Neuronal stem cell (in vitro differentiated cells): ENCODE data around the gene PIK3C2G.

Experiments
- DNase-seq: peaks from one replicate; pipeline ENCODE4 v3.0.0-alpha.2; 2013; ENCODE audit warnings: low spot score
- H2AFZ ChIP-seq: one replicate; pipeline ENCODE4 v1.6.1; 2013; ENCODE audit warnings: mild to moderate bottlenecking, low read length, inconsistent platforms
- H2AK5ac ChIP-seq: 2 replicates; pipeline ENCODE4 v1.6.1; 2013; ENCODE audit warnings: low read depth, mild to moderate bottlenecking, inconsistent platforms, low read length, moderate library complexity, mixed read lengths
- H2BK120ac ChIP-seq: 2 replicates; pipeline ENCODE4 v1.6.1; 2013; ENCODE audit warnings: low read depth, mild to moderate bottlenecking, inconsistent platforms, low read length, moderate library complexity, mixed read lengths
- H2BK12ac ChIP-seq: one replicate; pipeline ENCODE4 v1.6.1; 2013; ENCODE audit warnings: low read length, inconsistent platforms
- H2BK15ac ChIP-seq: 2 replicates; pipeline ENCODE4 v1.6.1; 2013; ENCODE audit warnings: mild to moderate bottlenecking, low read length, inconsistent platforms, mixed read lengths
- H2BK5ac ChIP-seq: one replicate; pipeline ENCODE4 v1.6.1; 2013; ENCODE audit warnings: inconsistent platforms, mild to moderate bottlenecking, low read length, moderate library complexity
- H3K14ac ChIP-seq: one replicate; pipeline ENCODE4 v1.6.1; 2013; ENCODE audit warnings: low read length, inconsistent platforms
- H3K18ac ChIP-seq: 2 replicates; pipeline ENCODE4 v1.6.1; 2013; ENCODE audit warnings: low read length, inconsistent platforms
- H3K23ac ChIP-seq: 2 replicates; pipeline ENCODE4 v1.6.1; 2013; ENCODE audit warnings: low read depth, mild to moderate bottlenecking, mixed read lengths, low read length, inconsistent platforms; ENCODE audit not compliant: poor library complexity
- H3K27ac ChIP-seq: replicated peaks from 3 replicates; pipeline ENCODE4 v1.5.1; 2013; ENCODE audit warnings: low read length, inconsistent platforms
- H3K27me3 ChIP-seq, 3 experiments: 2 replicates each; pipeline ENCODE4 v1.6.1; 2013; ENCODE audit warnings: low read length in 3 of 3, mild to moderate bottlenecking in 2 of 3, inconsistent platforms in 1 of 3, low read depth in 1 of 3, mixed read lengths in 1 of 3, moderate library complexity in 1 of 3; ENCODE audit not compliant: control insufficient read depth in 3 of 3, insufficient read depth in 3 of 3
- H3K36me3 ChIP-seq, 2 donors: replicated peaks in 1 of 2; 2 replicates each; pipeline ENCODE4 v1.6.1; 2013; ENCODE audit warnings: low read length in 2 of 2; ENCODE audit not compliant: control insufficient read depth in 2 of 2, insufficient read depth in 2 of 2
- H3K4ac ChIP-seq: 2 replicates; pipeline ENCODE4 v1.6.1; 2013; ENCODE audit warnings: inconsistent platforms, mild to moderate bottlenecking, low read length, moderate library complexity
- H3K4me1 ChIP-seq, 2 donors: 1 replicate in 1 of 2; 2 replicates in 1 of 2; pipeline ENCODE4 v1.6.1; 2013; ENCODE audit warnings: low read length in 2 of 2, low read depth in 1 of 2; ENCODE audit not compliant: control insufficient read depth in 2 of 2, insufficient read depth in 1 of 2
- H3K4me2 ChIP-seq: one replicate; pipeline ENCODE4 v1.6.1; 2013; ENCODE audit warnings: mild to moderate bottlenecking, low read length, inconsistent platforms; ENCODE audit not compliant: insufficient read depth, poor library complexity, severe bottlenecking
- H3K4me3 ChIP-seq, 2 donors: 2 replicates each; pipeline ENCODE4 v1.5.1; 2013; ENCODE audit warnings: low read length in 2 of 2, mild to moderate bottlenecking in 2 of 2, inconsistent platforms in 1 of 2, moderate library complexity in 1 of 2
- H3K79me1 ChIP-seq: one replicate; pipeline ENCODE4 v1.6.1; 2013; ENCODE audit warnings: low read depth, mild to moderate bottlenecking, inconsistent platforms, low read length, moderate library complexity
- H3K9ac ChIP-seq: one replicate; pipeline ENCODE4 v1.6.1; 2013; ENCODE audit warnings: mild to moderate bottlenecking, low read depth, low read length, inconsistent platforms; ENCODE audit not compliant: poor library complexity
- H3K9me3 ChIP-seq, 2 donors: replicated peaks in 1 of 2; 2 replicates each; pipeline versions ENCODE3 to v1.6.1; 2013; ENCODE audit warnings: low read length in 2 of 2, mild to moderate bottlenecking in 2 of 2, inconsistent platforms in 1 of 2, low read depth in 1 of 2, mixed read lengths in 1 of 2, moderate library complexity in 1 of 2; ENCODE audit not compliant: control insufficient read depth in 2 of 2, insufficient read depth in 1 of 2
- H4K8ac ChIP-seq: one replicate; pipeline ENCODE4 v1.6.1; 2013; ENCODE audit warnings: low read depth, mild to moderate bottlenecking, inconsistent platforms, low read length, moderate library complexity
- H4K91ac ChIP-seq: one replicate; pipeline ENCODE4 v1.6.1; 2013; ENCODE audit warnings: low read length, low read depth, mild to moderate bottlenecking, inconsistent platforms; ENCODE audit not compliant: poor library complexity
- WGBS, 2 donors: extraction: QIAGEN DNeasy Blood & Tissue Kit; methylation state at CpG; one replicate each; pipeline ENCODE4 v1.1.7; 2013; ENCODE audit warnings: missing lambda C conversion rate in 2 of 2, mixed read lengths in 1 of 2; ENCODE audit not compliant: insufficient read length in 2 of 2, insufficient replicate concordance in 1 of 2; ENCODE audit errors: extremely low coverage in 2 of 2; 5-methylcytosine and 5-hydroxymethylcytosine counted together

The PIK3C2G gene

GRCh38 chr12:18486036-18486435, 224.7 kb downstream of the PIK3C2G start:
- no peaks in the 10 kb centered on the region for H3K9me3 ChIP-seq
- no peak overlapping the region for H3K4ac ChIP-seq
- no peak overlapping the region for H2BK15ac ChIP-seq
- H2BK5ac ChIP-seq: no peak overlapping the region
- H3K36me3 ChIP-seq: no peaks in the 10 kb centered on the region
- H2BK120ac ChIP-seq: no peak overlapping the region
- no CpG with 5 or more reads among the region's 2 CpGs for WGBS, 2 donors
- no peaks in the 10 kb centered on the region for H3K79me1 ChIP-seq
- H2AFZ ChIP-seq: peak overlapping the region; percentile 36
- no peak overlapping the region for H2AK5ac ChIP-seq
- H4K8ac ChIP-seq: no peak overlapping the region
- peaks cover 5 to 16% of the 10 kb centered on the region in 2 donors for H3K4me1 ChIP-seq
- no peak overlapping the region for H3K4me3 ChIP-seq
- no peak overlapping the region for H3K14ac ChIP-seq
- no peak for DNase-seq
- no peak overlapping the region for H2BK12ac ChIP-seq
- no peak overlapping the region for H3K9ac ChIP-seq
- H3K23ac ChIP-seq: no peak overlapping the region
- H3K27ac ChIP-seq: no peak overlapping the region
- no peaks in the 10 kb centered on the region for H3K27me3 ChIP-seq
- H4K91ac ChIP-seq: no peak overlapping the region
- H3K4me2 ChIP-seq: no peak overlapping the region
- H3K18ac ChIP-seq: no peak overlapping the region

GRCh38 chr12:18487509-18487908, 226.2 kb downstream of the PIK3C2G start:
- Histone ChIP-seq H3K14ac (no peak overlapping the region), H3K4me3 (no peak overlapping the region), H3K9ac (no peak overlapping the region), H2BK120ac (no peak overlapping the region), H3K27me3 (no peaks in the 10 kb centered on the region), H3K27ac (no peak overlapping the region), H3K79me1 (no peaks in the 10 kb centered on the region), H2BK15ac (no peak overlapping the region), H3K23ac (no peak overlapping the region), H4K91ac (no peak overlapping the region), H3K4ac (no peak overlapping the region), H4K8ac (no peak overlapping the region), H2BK5ac (no peak overlapping the region), H3K18ac (no peak overlapping the region), H2AFZ (no peak overlapping the region), H3K4me2 (no peak overlapping the region), H2AK5ac (no peak overlapping the region), H2BK12ac (no peak overlapping the region), H3K36me3 (no peaks in the 10 kb centered on the region), H3K9me3 (no peaks in the 10 kb centered on the region), H3K4me1 (peaks cover 5 to 16% of the 10 kb centered on the region in 2 donors)
- no CpG with 5 or more reads among the region's 3 CpGs for WGBS, 2 donors
- no peak for DNase-seq

- Histone ChIP-seq H3K9me3 (peaks cover 0 to 2% of the 10 kb centered on the region in 2 donors), H2BK12ac (no peak overlapping the region), H2BK15ac (no peak overlapping the region), H4K91ac (no peak overlapping the region), H3K36me3 (no peaks in the 10 kb centered on the region), H2BK5ac (no peak overlapping the region), H3K9ac (no peak overlapping the region), H3K23ac (no peak overlapping the region), H4K8ac (no peak overlapping the region), H3K4me2 (no peak overlapping the region), H3K4me3 (no peak overlapping the region), H3K4ac (no peak overlapping the region), H2BK120ac (no peak overlapping the region), H3K27me3 (no peaks in the 10 kb centered on the region), H3K4me1 (no peaks in the 10 kb centered on the region), H3K79me1 (no peaks in the 10 kb centered on the region), H3K14ac (peak overlapping the region; percentile 94), H3K18ac (no peak overlapping the region), H3K27ac (no peak overlapping the region), H2AFZ (no peak overlapping the region), H2AK5ac (no peak overlapping the region)
- no CpG with 5 or more reads among the region's 2 CpGs for WGBS, 2 donors
- DNase-seq: no peak
These were observed 231.2 kb downstream of the PIK3C2G start for GRCh38 chr12:18492372-18493025.

GRCh38 chr12:18496156-18496555, 234.8 kb downstream of the PIK3C2G start:
- no peak overlapping the region for H2AFZ ChIP-seq
- H3K4ac ChIP-seq: no peak overlapping the region
- H4K91ac ChIP-seq: no peak overlapping the region
- H2BK120ac ChIP-seq: no peak overlapping the region
- H2AK5ac ChIP-seq: no peak overlapping the region
- H2BK5ac ChIP-seq: no peak overlapping the region
- H3K36me3 ChIP-seq: no peaks in the 10 kb centered on the region
- WGBS, 2 donors: no CpG with 5 or more reads among the region's 2 CpGs
- no peak overlapping the region for H3K4me3 ChIP-seq
- no peak overlapping the region for H3K4me2 ChIP-seq
- no peak overlapping the region for H3K9ac ChIP-seq
- H2BK15ac ChIP-seq: no peak overlapping the region
- no peak overlapping the region for H2BK12ac ChIP-seq
- no peak overlapping the region for H3K27ac ChIP-seq
- no peak overlapping the region for H3K18ac ChIP-seq
- H4K8ac ChIP-seq: no peak overlapping the region
- no peaks in the 10 kb centered on the region for H3K79me1 ChIP-seq
- H3K27me3 ChIP-seq: no peaks in the 10 kb centered on the region
- H3K23ac ChIP-seq: no peak overlapping the region
- H3K4me1 ChIP-seq: no peaks in the 10 kb centered on the region
- H3K14ac ChIP-seq: no peak overlapping the region
- no peak for DNase-seq
- peaks cover 0 to 2% of the 10 kb centered on the region in 2 donors for H3K9me3 ChIP-seq
